Uterus (tissue), 4 donors: Measurements from ENCODE around the gene ARMH1. TPM values are rescaled to one million over a fixed set of nuclear protein-coding genes. Genes with fewer than 3 reads are reported as not detected.

ENCODE experiments used
- DNase-seq, 2 donors: peaks; one replicate each; pipeline ENCODE4 v3.0.0-alpha.2; 2019 to 2020
- H3K27ac ChIP-seq, 2 donors: fragments of 200-600 bp; sonication (generic); 1 replicate in 1 of 2; 2 replicates in 1 of 2; pipeline ENCODE4 v1.5.1; 2016 to 2018
- H3K27me3 ChIP-seq, 2 donors: fragments of 200-600 bp; sonication (generic); one replicate each; pipeline ENCODE4 v1.5.1; 2018 to 2019; ENCODE audit warnings: control low read depth in 1 of 2
- H3K36me3 ChIP-seq, 2 donors: fragments of 200-600 bp; sonication (generic); one replicate each; pipeline ENCODE4 v1.5.1; 2019; ENCODE audit warnings: control low read depth in 1 of 2
- H3K4me1 ChIP-seq, 2 donors: fragments of 200-600 bp; sonication (generic); one replicate each; pipeline ENCODE4 v1.5.1; 2018 to 2019; ENCODE audit warnings: control low read depth in 1 of 2
- H3K4me3 ChIP-seq, 2 donors: fragments of 200-600 bp; sonication (generic); 1 replicate in 1 of 2; 2 replicates in 1 of 2; pipeline ENCODE4 v1.5.1; 2018 to 2019; ENCODE audit warnings: mild to moderate bottlenecking in 1 of 2
- H3K9me3 ChIP-seq, 2 donors: fragments of 200-600 bp; sonication (generic); one replicate each; pipeline ENCODE4 v1.5.1; 2019; ENCODE audit warnings: control low read depth in 1 of 2
- POLR2A ChIP-seq, 2 donors: fragments of 450-650 bp; IDR thresholded peaks; one replicate each; pipeline ENCODE4 v1.6.1; 2016; ENCODE audit warnings: antibody characterized with exemption in 2 of 2, mild to moderate bottlenecking in 1 of 2, moderate library complexity in 1 of 2
- intact Hi-C: fragments of 100-400 bp; cut with DNase I; formaldehyde crosslinking; loops from one replicate; pipeline ENCODE4 v1.15.1; 2023; ENCODE audit warnings: low total_unique reads
- total RNA-seq, 4 donors: library from RNA; depleted of rRNA in 3 of 4; stranded (reverse); fragments of >200 nt in 3 of 4; gene quantifications; one replicate each; pipeline versions ENCODE4 v1.1.0 to v1.2.4, GENCODE V29; 2014 to 2023
- TF ChIP-seq, protein P1 (sequence below), 4 experiments: fragments of 200-600 bp in 2 of 4; fragments of 450-650 bp in 2 of 4; sonication (generic) in 2 of 4; IDR thresholded peaks; one replicate each; pipeline ENCODE4 v1.5.1; 2016 to 2019; ENCODE audit warnings: antibody characterized with exemption in 4 of 4, mild to moderate bottlenecking in 2 of 4, moderate library complexity in 1 of 4
- donor health status: DM: yes; HTN: yes; CAD: no.

Gene ARMH1
- total RNA-seq, 4 donors from 2014 or later: 2.7 to 7.7 (median 5.2) TPM; not detected in 1

DNA sequence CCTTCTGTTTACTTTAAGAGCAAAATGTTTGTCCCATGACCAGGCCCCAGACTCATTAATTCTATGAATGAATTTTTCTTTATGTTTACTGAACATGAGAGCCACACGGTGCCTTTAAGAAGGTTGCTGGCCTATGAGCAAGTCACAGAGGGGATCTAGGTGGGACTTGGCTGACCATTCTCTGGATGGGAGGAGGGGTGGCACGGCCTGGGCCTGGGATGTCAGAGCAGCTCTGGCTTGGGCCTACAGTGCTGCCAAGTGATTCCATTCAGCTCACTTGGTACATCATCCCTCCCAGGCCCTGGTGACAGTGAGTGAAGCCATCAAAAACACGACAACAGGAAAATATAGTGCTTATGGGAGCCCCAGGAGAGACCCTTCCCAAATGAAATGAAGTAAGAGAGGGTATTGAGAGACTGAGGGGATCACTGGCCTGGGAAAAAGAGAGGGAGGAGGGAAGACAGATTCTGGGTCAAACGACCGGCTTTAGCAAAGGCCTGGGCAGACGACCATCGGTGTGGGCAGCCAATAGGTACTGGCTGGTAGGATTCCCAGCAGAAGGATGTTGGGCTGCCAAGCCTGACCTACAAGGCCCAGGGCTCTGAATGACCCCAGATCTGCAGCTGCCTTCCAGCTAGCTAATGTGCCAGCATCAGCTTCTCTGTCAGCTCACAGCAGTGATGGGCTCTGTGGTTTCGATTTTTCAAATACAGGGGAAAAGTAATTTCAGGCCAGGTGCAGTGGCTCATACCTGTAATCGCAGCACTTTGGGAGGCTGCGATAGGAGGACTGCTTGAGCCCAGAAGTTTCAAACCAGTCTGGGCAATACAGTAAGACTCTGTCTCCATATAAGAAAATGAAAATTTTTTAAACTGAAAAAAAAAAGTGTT lies 3.5 kb upstream of the ARMH1 start:
- no peaks in the 10 kb centered on the region for H3K4me1 ChIP-seq
- no peak for TF ChIP-seq POLR2A (IDR thresholded peaks at IDR 0.05)
- TF ChIP-seq, protein P1, sequence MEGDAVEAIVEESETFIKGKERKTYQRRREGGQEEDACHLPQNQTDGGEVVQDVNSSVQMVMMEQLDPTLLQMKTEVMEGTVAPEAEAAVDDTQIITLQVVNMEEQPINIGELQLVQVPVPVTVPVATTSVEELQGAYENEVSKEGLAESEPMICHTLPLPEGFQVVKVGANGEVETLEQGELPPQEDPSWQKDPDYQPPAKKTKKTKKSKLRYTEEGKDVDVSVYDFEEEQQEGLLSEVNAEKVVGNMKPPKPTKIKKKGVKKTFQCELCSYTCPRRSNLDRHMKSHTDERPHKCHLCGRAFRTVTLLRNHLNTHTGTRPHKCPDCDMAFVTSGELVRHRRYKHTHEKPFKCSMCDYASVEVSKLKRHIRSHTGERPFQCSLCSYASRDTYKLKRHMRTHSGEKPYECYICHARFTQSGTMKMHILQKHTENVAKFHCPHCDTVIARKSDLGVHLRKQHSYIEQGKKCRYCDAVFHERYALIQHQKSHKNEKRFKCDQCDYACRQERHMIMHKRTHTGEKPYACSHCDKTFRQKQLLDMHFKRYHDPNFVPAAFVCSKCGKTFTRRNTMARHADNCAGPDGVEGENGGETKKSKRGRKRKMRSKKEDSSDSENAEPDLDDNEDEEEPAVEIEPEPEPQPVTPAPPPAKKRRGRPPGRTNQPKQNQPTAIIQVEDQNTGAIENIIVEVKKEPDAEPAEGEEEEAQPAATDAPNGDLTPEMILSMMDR (IDR thresholded peaks at IDR 0.05): no peak
- H3K9me3 ChIP-seq: no peaks in the 10 kb centered on the region
- intact Hi-C loops: no loop called here
- H3K36me3 ChIP-seq: no peaks in the 10 kb centered on the region
- no peak for DNase-seq
- no peaks in the 10 kb centered on the region for H3K27me3 ChIP-seq
- no peak overlapping the region for H3K27ac ChIP-seq
- no peak overlapping the region for H3K4me3 ChIP-seq

DNA sequence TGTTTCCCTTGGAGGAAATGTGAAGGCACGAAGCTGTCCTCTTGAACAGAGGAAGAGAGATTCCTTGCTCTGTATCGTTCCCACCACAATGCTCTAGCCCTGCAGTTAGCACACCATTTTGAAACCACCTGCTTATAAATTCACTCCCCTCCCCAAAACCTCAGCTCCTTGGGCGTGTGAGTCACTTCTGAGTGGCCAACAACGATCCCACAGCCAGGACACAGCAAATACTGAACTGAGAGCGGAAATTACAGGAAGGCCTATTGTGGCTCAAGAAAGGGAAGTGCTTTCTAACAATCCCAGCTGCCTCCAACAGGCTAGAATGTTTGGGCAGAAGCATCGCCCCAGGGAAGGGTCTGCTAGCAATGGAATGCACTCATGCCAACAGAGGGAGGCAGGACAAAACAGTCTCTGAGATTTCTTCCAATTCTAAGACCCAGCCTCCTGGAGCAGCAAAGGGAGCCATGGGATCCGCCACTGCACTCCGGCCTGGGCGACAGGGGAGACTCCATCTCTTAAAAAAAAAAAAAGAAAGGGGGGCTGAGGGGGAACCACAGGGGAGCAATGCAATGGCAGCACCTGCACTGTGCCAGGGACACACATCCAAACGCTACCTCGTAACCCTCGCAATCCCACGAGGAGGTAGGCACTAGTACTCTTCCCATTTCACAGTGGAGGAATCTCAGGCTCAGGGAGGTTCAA lies 2.1 kb upstream of the ARMH1 start:
- no peak overlapping the region for H3K4me3 ChIP-seq
- intact Hi-C loops: no loop called here
- H3K4me1 ChIP-seq: no peaks in the 10 kb centered on the region
- TF ChIP-seq, protein P1 (IDR thresholded peaks at IDR 0.05): no peak
- TF ChIP-seq POLR2A (IDR thresholded peaks at IDR 0.05): no peak
- H3K27ac ChIP-seq: peak overlapping the region; percentile 96 to 97
- H3K9me3 ChIP-seq: no peaks in the 10 kb centered on the region
- no peak for DNase-seq
- no peaks in the 10 kb centered on the region for H3K36me3 ChIP-seq
- no peaks in the 10 kb centered on the region for H3K27me3 ChIP-seq

DNA sequence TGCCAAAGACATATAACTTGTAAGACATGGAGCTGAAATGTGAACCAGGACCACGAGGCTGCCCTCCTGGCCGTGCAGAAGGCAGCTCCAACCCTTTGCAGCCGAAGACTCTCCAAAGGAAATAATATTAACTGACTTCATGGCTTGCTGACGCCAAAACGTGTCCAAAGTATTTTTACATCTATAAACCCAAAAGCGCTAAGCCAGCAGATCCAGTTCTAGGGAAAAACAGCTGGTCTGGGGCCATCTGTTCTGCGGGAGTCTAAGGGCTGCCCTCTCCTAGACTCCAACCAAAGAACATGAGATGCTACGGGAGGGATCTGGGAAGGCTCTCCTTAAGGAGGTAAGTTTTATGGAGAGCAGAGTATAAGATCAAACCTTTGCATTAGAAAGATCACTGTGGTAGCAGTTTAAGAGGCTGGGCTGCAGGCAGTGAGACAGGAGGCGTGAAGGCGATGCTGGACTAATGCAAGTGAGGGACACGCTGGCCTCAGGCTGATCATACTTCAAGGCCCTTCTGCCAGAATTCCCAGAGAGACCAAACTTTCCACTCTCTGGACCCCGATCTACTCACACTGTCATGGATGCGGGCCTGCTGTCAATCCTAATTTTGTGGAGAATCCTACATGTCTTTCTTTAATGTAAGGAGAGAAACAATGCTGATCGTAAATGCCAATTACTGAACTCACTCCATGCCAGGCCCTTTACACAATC lies 1.4 kb upstream of the ARMH1 start:
- H3K4me3 ChIP-seq: peak overlapping the region; percentile 64 to 88
- peak overlapping the region; percentile 96 to 97 for H3K27ac ChIP-seq
- H3K36me3 ChIP-seq: no peaks in the 10 kb centered on the region
- TF ChIP-seq, protein P1 (IDR thresholded peaks at IDR 0.05): no peak
- no peak for TF ChIP-seq POLR2A (IDR thresholded peaks at IDR 0.05)
- no peaks in the 10 kb centered on the region for H3K9me3 ChIP-seq
- H3K4me1 ChIP-seq: no peaks in the 10 kb centered on the region
- intact Hi-C loops: no loop called here
- no peak for DNase-seq
- no peaks in the 10 kb centered on the region for H3K27me3 ChIP-seq

DNA sequence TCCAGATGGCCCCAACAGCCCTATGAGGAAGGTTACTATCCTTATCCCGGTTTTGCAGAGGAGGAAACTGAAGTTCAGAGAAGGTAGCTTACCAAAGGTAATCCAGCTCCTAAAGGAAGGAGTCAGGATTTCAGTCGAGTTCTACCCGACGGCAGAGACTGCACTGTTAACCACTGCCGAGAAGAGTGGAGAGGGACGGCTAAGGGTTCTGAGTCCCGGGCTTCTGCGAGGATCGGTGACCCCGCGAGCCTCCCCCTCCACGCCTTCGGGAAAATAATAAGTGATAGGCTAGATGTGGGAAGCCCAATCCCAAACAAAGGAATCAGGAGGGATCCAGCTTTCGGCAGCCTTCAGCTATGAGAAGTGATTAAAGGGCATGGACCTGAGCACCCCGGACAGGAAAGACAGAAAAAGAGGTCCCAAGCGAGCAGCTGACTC lies 820 bp upstream of the ARMH1 start:
- intact Hi-C loops: no loop called here
- H3K4me1 ChIP-seq: no peaks in the 10 kb centered on the region

More for the DNA sequence above, 820 bp upstream of the ARMH1 start:
- Histone ChIP-seq H3K27ac (peak overlapping the region; percentile 96 to 97), H3K4me3 (peak overlapping the region; percentile 64 to 88), H3K9me3 (no peaks in the 10 kb centered on the region), H3K36me3 (no peaks in the 10 kb centered on the region), H3K27me3 (no peaks in the 10 kb centered on the region)
- TF ChIP-seq POLR2A (IDR thresholded peaks at IDR 0.05): no peak
- TF ChIP-seq, protein P1 (IDR thresholded peaks at IDR 0.05): no peak
- DNase-seq: no peak
